LHCN-M2 (cell line): ENCODE data around the gene LCN9. TPM values are rescaled to one million over a fixed set of nuclear protein-coding genes. Genes with fewer than 3 reads are reported as not detected.

Experiments used
- total RNA-seq: library from RNA; depleted of rRNA; stranded (reverse); fragments of >200 nt; gene quantifications from 2 replicates; pipeline ENCODE4 v1.2.3, GENCODE V29; 2014; rRNA removed

The LCN9 gene
- total RNA-seq, 1 experiment from 2014 or later = not detected

Other genes with a start within 250 kb of the LCN9 start
- 8.1 and 9.2 TPM in 2 replicates for gene PPP1R26, start 183.5 kb upstream of the LCN9 start, total RNA-seq
- 52.3 and 54.2 TPM in 2 replicates for gene MRPS2, start 162.6 kb upstream of the LCN9 start, total RNA-seq
- gene LCN1, start 141.9 kb upstream of the LCN9 start, total RNA-seq = not detected in 2 replicates
- not detected in 2 replicates for gene OBP2A, start 117.2 kb upstream of the LCN9 start, total RNA-seq
- not detected in 2 replicates for gene PAEP, start 101.6 kb upstream of the LCN9 start, total RNA-seq
- not detected in 2 replicates for gene GLT6D1, start 23.8 kb upstream of the LCN9 start, total RNA-seq
- gene SOHLH1, start 36.2 kb downstream of the LCN9 start, total RNA-seq = not detected in 2 replicates
- not detected in 2 replicates for gene KCNT1, start 38.9 kb downstream of the LCN9 start, total RNA-seq
- 30.1 and 32.0 TPM in 2 replicates for gene CAMSAP1, start 244.2 kb downstream of the LCN9 start, total RNA-seq